Measurements from ENCODE around the gene SVOP.

Gene SVOP

DNA sequence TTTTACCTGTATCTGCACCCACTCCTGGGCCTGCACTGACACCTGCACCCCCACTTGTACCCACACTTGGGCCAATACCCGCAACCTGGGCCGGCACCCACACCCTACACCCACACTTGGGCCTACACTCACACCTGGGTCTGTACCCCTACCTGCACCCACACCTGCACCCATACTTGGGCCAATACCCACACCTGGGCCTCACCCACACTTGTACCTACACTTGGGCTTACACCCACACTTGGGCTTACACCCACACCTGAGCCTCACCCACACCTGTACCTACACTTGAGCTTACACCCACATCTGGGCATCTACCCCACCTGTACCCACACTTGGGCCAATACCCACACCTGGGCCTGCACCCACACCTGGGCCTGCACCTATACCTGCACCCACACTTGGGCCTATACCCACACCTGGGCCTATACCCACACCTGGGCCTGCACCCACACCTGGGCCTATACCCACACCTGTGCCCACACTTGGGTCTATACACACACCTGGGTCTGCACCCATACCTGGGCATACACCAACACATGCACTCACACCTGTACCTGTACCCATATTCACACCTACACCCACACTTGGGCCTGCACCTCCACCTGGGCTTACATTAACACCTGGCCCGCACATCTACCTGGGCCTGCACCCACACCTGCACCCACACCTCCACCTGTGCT, 101.8 kb downstream of the SVOP start:
- TF ChIP-seq CREB1 (IDR thresholded peaks at IDR 0.05; ENCODE audit: low read depth) (no peak), CEBPB (IDR thresholded peaks at IDR 0.05) (no peak), NFIC (IDR thresholded peaks at IDR 0.05) (no peak), TCF12 (IDR thresholded peaks at IDR 0.05; ENCODE audit: low read depth) (no peak), RAD21 (IDR thresholded peaks at IDR 0.05; ENCODE audit: low read depth) (no peak), YY1 (IDR thresholded peaks at IDR 0.05; ENCODE audit: low read depth) (no peak), TEAD4 (IDR thresholded peaks at IDR 0.05) (no peak), EP300 (IDR thresholded peaks at IDR 0.05; ENCODE audit: borderline replicate concordance) (no peak), EGR1 (IDR thresholded peaks at IDR 0.05) (no peak), FOXM1 (IDR thresholded peaks at IDR 0.05; ENCODE audit: borderline replicate concordance, low read depth) (no peak), ZBTB7A (IDR thresholded peaks at IDR 0.05; ENCODE audit: low read depth) (no peak), TAF1 (IDR thresholded peaks at IDR 0.05; ENCODE audit: low read depth) (no peak)
- TF ChIP-seq, protein P1, sequence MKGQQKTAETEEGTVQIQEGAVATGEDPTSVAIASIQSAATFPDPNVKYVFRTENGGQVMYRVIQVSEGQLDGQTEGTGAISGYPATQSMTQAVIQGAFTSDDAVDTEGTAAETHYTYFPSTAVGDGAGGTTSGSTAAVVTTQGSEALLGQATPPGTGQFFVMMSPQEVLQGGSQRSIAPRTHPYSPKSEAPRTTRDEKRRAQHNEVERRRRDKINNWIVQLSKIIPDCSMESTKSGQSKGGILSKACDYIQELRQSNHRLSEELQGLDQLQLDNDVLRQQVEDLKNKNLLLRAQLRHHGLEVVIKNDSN (IDR thresholded peaks at IDR 0.05) = no peak
- TF ChIP-seq, protein P2, sequence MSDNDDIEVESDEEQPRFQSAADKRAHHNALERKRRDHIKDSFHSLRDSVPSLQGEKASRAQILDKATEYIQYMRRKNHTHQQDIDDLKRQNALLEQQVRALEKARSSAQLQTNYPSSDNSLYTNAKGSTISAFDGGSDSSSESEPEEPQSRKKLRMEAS (IDR thresholded peaks at IDR 0.05) = no peak
- TF ChIP-seq, protein P3, sequence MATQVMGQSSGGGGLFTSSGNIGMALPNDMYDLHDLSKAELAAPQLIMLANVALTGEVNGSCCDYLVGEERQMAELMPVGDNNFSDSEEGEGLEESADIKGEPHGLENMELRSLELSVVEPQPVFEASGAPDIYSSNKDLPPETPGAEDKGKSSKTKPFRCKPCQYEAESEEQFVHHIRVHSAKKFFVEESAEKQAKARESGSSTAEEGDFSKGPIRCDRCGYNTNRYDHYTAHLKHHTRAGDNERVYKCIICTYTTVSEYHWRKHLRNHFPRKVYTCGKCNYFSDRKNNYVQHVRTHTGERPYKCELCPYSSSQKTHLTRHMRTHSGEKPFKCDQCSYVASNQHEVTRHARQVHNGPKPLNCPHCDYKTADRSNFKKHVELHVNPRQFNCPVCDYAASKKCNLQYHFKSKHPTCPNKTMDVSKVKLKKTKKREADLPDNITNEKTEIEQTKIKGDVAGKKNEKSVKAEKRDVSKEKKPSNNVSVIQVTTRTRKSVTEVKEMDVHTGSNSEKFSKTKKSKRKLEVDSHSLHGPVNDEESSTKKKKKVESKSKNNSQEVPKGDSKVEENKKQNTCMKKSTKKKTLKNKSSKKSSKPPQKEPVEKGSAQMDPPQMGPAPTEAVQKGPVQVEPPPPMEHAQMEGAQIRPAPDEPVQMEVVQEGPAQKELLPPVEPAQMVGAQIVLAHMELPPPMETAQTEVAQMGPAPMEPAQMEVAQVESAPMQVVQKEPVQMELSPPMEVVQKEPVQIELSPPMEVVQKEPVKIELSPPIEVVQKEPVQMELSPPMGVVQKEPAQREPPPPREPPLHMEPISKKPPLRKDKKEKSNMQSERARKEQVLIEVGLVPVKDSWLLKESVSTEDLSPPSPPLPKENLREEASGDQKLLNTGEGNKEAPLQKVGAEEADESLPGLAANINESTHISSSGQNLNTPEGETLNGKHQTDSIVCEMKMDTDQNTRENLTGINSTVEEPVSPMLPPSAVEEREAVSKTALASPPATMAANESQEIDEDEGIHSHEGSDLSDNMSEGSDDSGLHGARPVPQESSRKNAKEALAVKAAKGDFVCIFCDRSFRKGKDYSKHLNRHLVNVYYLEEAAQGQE (IDR thresholded peaks at IDR 0.05; ENCODE audit: low read depth) = no peak

DNA sequence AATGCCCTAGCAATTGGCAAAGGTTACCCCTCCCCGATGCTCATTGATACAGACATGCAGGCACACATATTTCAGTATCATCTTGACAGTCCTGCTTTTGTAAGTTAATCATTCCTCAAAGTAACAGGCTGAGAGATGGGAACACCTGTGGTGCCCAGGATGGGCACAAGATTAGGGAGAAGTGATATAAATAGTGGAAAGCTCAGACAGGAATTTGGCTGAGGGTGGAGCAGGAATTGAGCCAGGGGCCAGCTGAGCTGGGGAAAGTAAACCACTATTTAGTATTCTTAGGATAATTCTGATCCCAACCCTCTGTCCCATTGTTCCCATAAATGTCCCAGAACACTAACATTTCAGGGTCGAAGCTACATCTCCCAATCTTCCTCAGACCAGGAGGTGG, 102.7 kb downstream of the SVOP start:
- TF ChIP-seq TEAD4 (IDR thresholded peaks at IDR 0.05) = no peak
- no peak for TF ChIP-seq CREB1 (IDR thresholded peaks at IDR 0.05; ENCODE audit: low read depth)
- TF ChIP-seq, protein P3 (IDR thresholded peaks at IDR 0.05; ENCODE audit: low read depth) = no peak
- no peak for TF ChIP-seq TAF1 (IDR thresholded peaks at IDR 0.05; ENCODE audit: low read depth)
- TF ChIP-seq FOXM1 (IDR thresholded peaks at IDR 0.05; ENCODE audit: borderline replicate concordance, low read depth) = no peak
- no peak for TF ChIP-seq YY1 (IDR thresholded peaks at IDR 0.05; ENCODE audit: low read depth)
- no peak for TF ChIP-seq TCF12 (IDR thresholded peaks at IDR 0.05; ENCODE audit: low read depth)
- TF ChIP-seq, protein P2 (IDR thresholded peaks at IDR 0.05) = no peak
- TF ChIP-seq NFIC (IDR thresholded peaks at IDR 0.05) = no peak
- no peak for TF ChIP-seq ZBTB7A (IDR thresholded peaks at IDR 0.05; ENCODE audit: low read depth)
- TF ChIP-seq, protein P1 (IDR thresholded peaks at IDR 0.05) = no peak
- TF ChIP-seq EP300 (IDR thresholded peaks at IDR 0.05; ENCODE audit: borderline replicate concordance) = no peak
- TF ChIP-seq RAD21 (IDR thresholded peaks at IDR 0.05; ENCODE audit: low read depth) = no peak
- TF ChIP-seq CEBPB (IDR thresholded peaks at IDR 0.05) = no peak
- no peak for TF ChIP-seq EGR1 (IDR thresholded peaks at IDR 0.05)

DNA sequence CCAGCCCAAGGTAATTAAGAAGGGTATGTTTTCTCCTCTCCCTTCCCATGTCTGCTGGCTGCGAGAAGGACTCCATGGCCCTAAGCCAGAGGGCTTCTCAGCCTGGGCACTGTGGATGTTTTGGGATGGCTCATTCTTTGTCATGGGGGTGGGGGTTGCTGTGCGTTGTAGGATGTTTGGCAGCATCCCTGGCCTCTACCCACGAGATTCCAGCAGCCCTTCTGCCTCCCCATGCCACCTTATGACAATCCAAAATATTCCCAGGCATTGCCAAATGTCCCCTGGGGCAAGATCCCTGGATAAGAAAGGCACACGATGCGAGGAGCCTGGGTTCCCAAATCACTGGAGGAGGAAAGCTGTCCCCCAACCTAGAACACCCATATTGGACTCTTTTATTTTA, 104.5 kb downstream of the SVOP start:
- TF ChIP-seq, protein P2 (IDR thresholded peaks at IDR 0.05) = no peak
- TF ChIP-seq RAD21 (IDR thresholded peaks at IDR 0.05; ENCODE audit: low read depth) (no peak), EGR1 (IDR thresholded peaks at IDR 0.05) (no peak), TEAD4 (IDR thresholded peaks at IDR 0.05) (no peak), TAF1 (IDR thresholded peaks at IDR 0.05; ENCODE audit: low read depth) (no peak), EP300 (IDR thresholded peaks at IDR 0.05; ENCODE audit: borderline replicate concordance) (no peak)

DNA sequence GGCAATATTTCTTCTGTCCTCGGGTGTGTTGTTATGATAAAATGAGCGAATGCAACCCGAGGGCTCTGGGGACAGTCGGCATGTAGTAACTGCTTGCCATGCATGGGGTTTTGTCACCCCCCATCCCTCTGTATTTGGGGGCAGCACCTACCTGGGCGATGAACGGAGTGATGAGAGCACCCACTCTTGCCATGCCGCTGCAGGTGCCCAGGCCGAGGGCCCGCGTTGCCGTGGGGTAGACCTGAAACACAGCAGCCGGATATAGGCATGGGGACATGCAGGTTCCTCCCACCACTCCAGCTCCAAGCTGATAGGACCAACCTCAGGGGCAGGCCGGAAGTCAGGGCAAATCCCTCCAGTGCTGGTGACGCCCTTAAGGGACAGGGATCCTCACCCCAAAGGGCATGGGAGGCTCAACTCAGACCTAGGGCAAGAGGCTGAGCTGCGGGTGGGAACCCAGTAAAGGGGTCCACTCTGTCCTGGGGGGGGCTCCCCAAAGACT, 105.2 kb downstream of the SVOP start:
- TF ChIP-seq TEAD4 (IDR thresholded peaks at IDR 0.05) = no peak

DNA sequence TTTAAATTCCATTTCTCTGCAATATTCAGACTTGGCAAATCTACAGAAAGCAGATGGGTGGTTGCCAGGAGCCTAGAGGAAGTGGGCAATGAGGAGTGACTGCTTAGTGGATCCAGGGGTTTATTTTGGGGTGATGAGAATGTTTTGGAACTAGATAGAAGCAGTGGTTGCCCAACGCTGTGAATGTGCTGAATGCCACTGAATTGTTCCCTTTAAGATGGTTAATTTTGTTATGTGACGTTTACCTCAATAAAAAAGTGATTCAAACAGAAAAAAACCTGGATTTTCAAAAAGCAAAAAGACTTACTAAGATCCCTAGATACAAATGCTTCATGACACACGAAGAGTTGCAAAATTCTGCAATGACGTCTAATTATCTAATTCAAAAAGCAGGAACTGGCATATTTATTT, 106.7 kb downstream of the SVOP start:
- TF ChIP-seq NFIC (IDR thresholded peaks at IDR 0.05) (no peak), ZBTB7A (IDR thresholded peaks at IDR 0.05; ENCODE audit: low read depth) (no peak), TCF12 (IDR thresholded peaks at IDR 0.05; ENCODE audit: low read depth) (no peak), TAF1 (IDR thresholded peaks at IDR 0.05; ENCODE audit: low read depth) (no peak), YY1 (IDR thresholded peaks at IDR 0.05; ENCODE audit: low read depth) (no peak), TEAD4 (IDR thresholded peaks at IDR 0.05) (no peak), RAD21 (IDR thresholded peaks at IDR 0.05; ENCODE audit: low read depth) (no peak), CEBPB (IDR thresholded peaks at IDR 0.05) (no peak), FOXM1 (IDR thresholded peaks at IDR 0.05; ENCODE audit: borderline replicate concordance, low read depth) (no peak), EP300 (IDR thresholded peaks at IDR 0.05; ENCODE audit: borderline replicate concordance) (no peak), CREB1 (IDR thresholded peaks at IDR 0.05; ENCODE audit: low read depth) (no peak), EGR1 (IDR thresholded peaks at IDR 0.05) (no peak)
- TF ChIP-seq, protein P3 (IDR thresholded peaks at IDR 0.05; ENCODE audit: low read depth) = no peak
- TF ChIP-seq, protein P1 (IDR thresholded peaks at IDR 0.05) = no peak
- TF ChIP-seq, protein P2 (IDR thresholded peaks at IDR 0.05) = no peak

Data from Ishikawa (cell line).